ENCODE measurements around the gene DUSP9. TPM values are rescaled to one million over a fixed set of nuclear protein-coding genes. Genes with fewer than 3 reads are reported as not detected.
"Not testable (repeated sequence)": the region's sequence is repeated elsewhere in the genome, so short reads cannot be mapped to it uniquely, and the experiment has no call there.

The DUSP9 gene
- total RNA-seq, 3 donors from 2014 or later: 0.11 to 0.42 (median 0.33) TPM

DNA sequence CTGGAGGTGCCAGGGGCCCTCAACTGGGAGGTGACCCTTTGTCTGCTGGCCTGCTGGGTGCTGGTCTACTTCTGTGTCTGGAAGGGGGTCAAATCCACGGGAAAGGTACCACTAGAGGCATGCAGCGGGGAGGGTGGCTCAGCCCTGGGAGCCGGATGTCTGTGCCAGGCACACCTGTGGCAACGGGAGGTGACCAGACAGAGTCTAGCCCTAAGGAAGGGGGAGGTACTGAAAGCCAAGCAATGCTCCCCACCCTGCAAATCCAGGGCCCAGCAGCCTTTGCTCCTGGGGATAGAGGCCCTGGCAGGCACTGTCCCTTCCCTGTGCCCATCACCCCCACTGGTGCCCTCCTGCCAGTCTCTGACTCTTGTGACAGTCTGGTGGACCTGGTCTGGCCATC, 45.0 kb downstream of the DUSP9 start:
- no peak for DNase-seq

DNA sequence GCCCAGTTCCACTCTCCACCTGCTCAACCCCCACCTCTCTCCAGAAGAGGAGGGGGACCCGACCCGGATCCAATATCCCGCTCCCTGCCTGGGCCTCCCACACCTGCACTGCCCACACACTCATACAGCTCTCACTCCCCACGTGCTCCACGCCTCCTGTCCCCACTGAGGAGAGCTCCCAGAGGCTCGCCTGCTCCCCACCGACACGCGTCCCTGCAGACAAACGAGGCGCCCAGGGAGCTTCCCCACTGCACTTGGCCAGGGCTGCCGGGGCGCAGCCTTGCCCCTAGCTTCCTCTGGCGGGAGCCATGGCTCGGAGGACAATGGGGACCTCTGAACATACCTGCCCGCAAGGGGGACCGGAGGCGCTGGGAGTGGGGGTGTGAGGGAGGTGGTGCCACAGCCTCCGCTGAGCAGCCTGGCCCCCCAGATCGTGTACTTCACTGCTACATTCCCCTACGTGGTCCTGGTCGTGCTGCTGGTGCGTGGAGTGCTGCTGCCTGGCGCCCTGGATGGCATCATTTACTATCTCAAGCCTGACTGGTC, 45.7 kb downstream of the DUSP9 start:
- no peak for ATAC-seq
- Mint-ChIP-seq H3K4me3 (no peak overlapping the region), H3K9me3 (no peaks in the 10 kb centered on the region), H3K27me3 (ENCODE audit: low read depth) (no peaks in the 10 kb centered on the region), H3K36me3 (ENCODE audit: insufficient read depth) (peaks cover 10% of the 10 kb centered on the region), H3K4me1 (ENCODE audit: low read depth) (no peaks in the 10 kb centered on the region)
- no peak for DNase-seq

More for the DNA sequence above, 45.0 kb downstream of the DUSP9 start:
- Mint-ChIP-seq H3K4me1 (ENCODE audit: low read depth) (no peaks in the 10 kb centered on the region), H3K36me3 (ENCODE audit: insufficient read depth) (peaks cover 3% of the 10 kb centered on the region), H3K27me3 (ENCODE audit: low read depth) (no peaks in the 10 kb centered on the region), H3K4me3 (no peak overlapping the region), H3K9me3 (no peaks in the 10 kb centered on the region)
- no peak for ATAC-seq

DNA sequence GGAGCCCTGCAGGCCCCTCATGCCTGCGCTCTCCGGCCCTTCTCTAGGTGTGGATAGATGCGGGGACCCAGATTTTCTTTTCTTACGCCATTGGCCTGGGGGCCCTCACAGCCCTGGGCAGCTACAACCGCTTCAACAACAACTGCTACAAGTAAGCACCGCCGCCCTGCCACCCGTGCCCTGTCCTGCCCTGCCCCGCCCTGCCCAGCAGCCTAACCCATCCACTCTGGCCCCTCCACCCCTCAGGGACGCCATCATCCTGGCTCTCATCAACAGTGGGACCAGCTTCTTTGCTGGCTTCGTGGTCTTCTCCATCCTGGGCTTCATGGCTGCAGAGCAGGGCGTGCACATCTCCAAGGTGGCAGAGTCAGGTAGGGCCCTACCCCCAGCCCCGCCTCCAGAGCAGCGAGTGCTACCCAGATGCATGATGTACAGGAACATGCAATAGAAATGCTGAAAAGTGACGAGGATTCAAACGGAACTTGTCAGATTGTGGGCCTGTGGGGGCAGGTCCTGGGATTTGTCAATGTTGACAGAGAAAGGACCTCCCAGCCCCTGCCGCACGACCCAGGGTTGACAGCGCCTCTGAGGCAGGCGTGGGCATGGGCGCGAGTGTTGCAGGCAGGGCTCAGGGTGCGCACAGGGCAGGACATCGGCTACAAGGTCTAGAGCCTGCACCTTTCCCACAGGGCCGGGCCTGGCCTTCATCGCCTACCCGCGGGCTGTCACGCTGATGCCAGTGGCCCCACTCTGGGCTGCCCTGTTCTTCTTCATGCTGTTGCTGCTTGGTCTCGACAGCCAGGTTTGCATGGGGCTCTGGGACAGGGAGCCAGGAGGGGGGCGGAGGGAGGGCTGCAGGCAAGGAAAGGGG, 46.4 kb downstream of the DUSP9 start:
- H3K4me1 Mint-ChIP-seq (ENCODE audit: low read depth): no peaks in the 10 kb centered on the region
- peaks cover 10% of the 10 kb centered on the region for H3K36me3 Mint-ChIP-seq (ENCODE audit: insufficient read depth)
- DNase-seq (no peak), ATAC-seq (no peak)
- no peaks in the 10 kb centered on the region for H3K9me3 Mint-ChIP-seq
- H3K4me3 Mint-ChIP-seq: no peak overlapping the region
- H3K27me3 Mint-ChIP-seq (ENCODE audit: low read depth): no peaks in the 10 kb centered on the region

DNA sequence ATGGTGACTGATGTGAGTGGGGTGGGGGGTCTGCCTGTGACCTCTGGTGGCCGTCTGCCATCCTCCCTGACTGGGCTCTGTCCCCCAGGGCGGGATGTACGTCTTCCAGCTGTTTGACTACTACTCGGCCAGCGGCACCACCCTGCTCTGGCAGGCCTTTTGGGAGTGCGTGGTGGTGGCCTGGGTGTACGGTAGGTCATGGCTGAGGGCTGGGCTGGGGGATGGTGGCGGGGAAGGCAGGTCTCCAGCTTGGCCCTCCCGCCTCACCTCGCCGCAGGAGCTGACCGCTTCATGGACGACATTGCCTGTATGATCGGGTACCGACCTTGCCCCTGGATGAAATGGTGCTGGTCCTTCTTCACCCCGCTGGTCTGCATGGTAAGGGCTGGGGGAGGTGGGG, 47.3 kb downstream of the DUSP9 start:
- peaks cover 14% of the 10 kb centered on the region for H3K36me3 Mint-ChIP-seq (ENCODE audit: insufficient read depth)
- H3K4me3 Mint-ChIP-seq; DNase-seq; H3K4me1 Mint-ChIP-seq (ENCODE audit: low read depth); ATAC-seq; H3K9me3 Mint-ChIP-seq; H3K27me3 Mint-ChIP-seq (ENCODE audit: low read depth): not testable (repeated sequence)

DNA sequence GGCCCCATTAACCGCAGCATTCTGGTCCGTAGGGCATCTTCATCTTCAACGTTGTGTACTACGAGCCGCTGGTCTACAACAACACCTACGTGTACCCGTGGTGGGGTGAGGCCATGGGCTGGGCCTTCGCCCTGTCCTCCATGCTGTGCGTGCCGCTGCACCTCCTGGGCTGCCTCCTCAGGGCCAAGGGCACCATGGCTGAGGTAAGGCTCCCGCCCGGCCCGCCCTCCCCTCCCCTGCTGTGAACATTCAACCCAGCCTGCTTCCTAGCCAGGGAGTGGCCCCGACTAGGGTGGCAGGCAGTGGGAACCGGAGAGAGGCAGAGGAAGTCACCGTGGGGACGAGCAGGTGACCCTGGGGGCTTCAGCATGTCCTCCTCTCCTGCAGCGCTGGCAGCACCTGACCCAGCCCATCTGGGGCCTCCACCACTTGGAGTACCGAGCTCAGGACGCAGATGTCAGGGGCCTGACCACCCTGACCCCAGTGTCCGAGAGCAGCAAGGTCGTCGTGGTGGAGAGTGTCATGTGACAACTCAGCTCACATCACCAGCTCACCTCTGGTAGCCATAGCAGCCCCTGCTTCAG, 47.8 kb downstream of the DUSP9 start:
- Mint-ChIP-seq H3K9me3 (no peaks in the 10 kb centered on the region), H3K36me3 (ENCODE audit: insufficient read depth) (peaks cover 14% of the 10 kb centered on the region), H3K4me1 (ENCODE audit: low read depth) (no peaks in the 10 kb centered on the region), H3K27me3 (ENCODE audit: low read depth) (no peaks in the 10 kb centered on the region), H3K4me3 (no peak overlapping the region)
- DNase-seq (no peak), ATAC-seq (no peak)

DNA sequence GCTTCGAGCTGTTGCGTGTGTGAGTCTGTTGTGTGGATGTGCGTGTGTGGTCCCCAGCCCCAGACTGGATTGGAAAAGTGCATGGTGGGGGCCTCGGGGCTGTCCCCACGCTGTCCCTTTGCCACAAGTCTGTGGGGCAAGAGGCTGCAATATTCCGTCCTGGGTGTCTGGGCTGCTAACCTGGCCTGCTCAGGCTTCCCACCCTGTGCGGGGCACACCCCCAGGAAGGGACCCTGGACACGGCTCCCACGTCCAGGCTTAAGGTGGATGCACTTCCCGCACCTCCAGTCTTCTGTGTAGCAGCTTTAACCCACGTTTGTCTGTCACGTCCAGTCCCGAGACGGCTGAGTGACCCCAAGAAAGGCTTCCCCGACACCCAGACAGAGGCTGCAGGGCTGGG, 49.1 kb downstream of the DUSP9 start:
- no peak overlapping the region for H3K4me3 Mint-ChIP-seq
- no peaks in the 10 kb centered on the region for H3K4me1 Mint-ChIP-seq (ENCODE audit: low read depth)
- H3K9me3 Mint-ChIP-seq: no peaks in the 10 kb centered on the region
- DNase-seq (no peak), ATAC-seq (no peak)
- peaks cover 14% of the 10 kb centered on the region for H3K36me3 Mint-ChIP-seq (ENCODE audit: insufficient read depth)
- H3K27me3 Mint-ChIP-seq (ENCODE audit: low read depth): no peaks in the 10 kb centered on the region

DNA sequence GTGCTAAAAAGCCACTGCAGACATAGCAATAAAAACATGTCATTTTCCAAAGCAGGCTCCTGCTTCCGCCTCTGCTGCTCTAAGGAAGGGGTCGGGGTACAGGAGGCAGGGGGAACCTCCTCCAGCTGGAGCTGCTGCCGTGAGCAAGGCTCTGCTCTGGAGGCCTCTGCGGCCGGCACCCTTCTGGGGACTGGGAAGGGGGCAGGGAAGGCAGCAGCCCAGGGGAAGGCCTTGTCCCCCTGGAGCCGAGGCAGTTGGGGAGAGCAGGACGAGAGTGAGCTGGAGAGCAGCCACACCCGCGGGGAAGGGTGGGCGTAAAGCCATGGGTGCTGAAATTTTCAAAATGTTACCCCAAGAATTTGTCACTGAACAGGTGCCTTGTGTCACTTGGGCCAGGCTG, 49.5 kb downstream of the DUSP9 start:
- not testable (repeated sequence) for H3K4me1 Mint-ChIP-seq (ENCODE audit: low read depth); H3K9me3 Mint-ChIP-seq; H3K27me3 Mint-ChIP-seq (ENCODE audit: low read depth); H3K4me3 Mint-ChIP-seq; DNase-seq; ATAC-seq
- H3K36me3 Mint-ChIP-seq (ENCODE audit: insufficient read depth): peaks cover 14% of the 10 kb centered on the region

DNA sequence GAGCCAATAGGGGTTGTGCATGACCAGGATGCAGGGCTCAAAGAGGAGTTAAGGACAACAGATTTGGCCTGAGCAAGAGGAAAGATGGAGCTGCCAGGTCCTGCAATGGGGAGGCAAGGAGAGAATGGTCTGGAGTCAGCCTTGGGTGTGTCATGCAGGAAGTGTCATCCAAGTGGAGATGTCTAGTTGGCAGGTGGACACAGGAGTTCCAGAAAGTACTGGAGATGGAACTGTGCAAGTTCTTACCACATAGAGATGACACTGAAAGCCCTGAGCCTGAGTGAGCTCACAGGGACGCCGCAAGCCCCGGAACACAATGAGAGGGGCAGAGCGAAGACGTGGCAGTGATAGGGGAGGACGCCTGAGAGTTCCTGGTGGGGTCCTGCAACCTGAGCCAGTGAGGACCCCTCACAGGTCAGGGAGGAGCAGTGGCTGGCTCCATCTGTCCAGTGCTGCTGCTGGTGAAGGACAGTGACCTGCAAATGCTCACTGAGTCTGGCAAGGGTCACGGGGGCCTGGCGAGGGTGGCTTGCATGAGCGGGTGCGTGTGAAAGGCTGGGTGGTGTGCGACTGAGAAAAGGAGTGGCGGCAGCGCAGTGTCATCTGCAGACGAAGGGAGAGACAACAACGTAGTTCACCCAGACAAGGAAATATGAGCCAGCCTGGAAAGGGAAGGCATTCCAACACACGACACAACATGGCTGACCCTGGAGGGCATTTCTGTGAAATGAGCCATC, 50.2 kb downstream of the DUSP9 start:
- not testable (repeated sequence) for H3K9me3 Mint-ChIP-seq; H3K4me1 Mint-ChIP-seq (ENCODE audit: low read depth); ATAC-seq; H3K4me3 Mint-ChIP-seq; DNase-seq; H3K27me3 Mint-ChIP-seq (ENCODE audit: low read depth)
- peaks cover 14% of the 10 kb centered on the region for H3K36me3 Mint-ChIP-seq (ENCODE audit: insufficient read depth)

DNA sequence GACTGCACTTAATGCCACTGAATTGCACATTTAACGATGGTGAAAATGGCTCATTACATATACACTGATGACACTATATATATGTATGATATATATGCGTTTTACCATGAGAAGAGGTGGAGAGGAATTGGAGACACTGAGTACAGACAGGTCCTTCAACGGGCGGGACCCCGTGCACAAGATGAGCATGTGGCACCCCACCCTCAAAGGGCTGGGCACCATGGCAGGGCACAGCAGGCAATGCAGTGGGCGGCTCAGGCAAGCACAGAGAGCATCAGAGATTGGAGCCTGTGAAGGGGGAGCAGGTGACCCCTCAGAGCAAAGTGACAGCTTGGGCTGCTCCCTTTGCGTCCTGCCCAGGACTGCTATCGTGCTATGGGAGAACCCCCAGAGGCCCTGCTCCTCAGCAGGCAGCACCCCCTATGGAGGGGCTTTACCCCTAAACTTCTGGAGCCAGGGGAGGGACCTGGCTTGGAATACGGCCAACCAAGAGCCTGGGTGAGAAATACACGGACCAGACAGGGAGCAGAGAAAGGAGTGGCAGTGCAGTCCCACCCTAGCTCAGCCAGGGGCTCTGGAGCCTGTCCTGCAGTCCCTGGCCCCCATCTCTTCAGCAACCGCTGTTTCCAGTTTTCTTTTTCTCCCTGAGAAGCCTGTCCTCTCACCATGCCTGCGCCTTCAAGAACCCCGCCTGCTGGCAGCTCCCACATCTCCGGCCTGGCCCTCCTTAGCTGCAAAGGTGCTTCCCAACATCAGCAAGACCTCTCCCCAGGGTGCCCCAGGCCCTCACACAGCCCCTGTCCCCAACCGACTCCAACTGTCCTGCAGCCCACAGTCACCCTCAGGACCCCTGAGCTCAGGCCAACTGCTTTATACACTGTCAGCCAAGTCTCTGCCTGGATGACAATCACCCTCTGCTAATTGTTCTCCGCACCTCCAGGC, 51.2 kb downstream of the DUSP9 start:
- no peaks in the 10 kb centered on the region for H3K27me3 Mint-ChIP-seq (ENCODE audit: low read depth)
- H3K9me3 Mint-ChIP-seq: no peaks in the 10 kb centered on the region
- no peak for ATAC-seq
- H3K4me3 Mint-ChIP-seq: no peak overlapping the region
- peaks cover 14% of the 10 kb centered on the region for H3K36me3 Mint-ChIP-seq (ENCODE audit: insufficient read depth)
- no peaks in the 10 kb centered on the region for H3K4me1 Mint-ChIP-seq (ENCODE audit: low read depth)
- no peak for DNase-seq

DNA sequence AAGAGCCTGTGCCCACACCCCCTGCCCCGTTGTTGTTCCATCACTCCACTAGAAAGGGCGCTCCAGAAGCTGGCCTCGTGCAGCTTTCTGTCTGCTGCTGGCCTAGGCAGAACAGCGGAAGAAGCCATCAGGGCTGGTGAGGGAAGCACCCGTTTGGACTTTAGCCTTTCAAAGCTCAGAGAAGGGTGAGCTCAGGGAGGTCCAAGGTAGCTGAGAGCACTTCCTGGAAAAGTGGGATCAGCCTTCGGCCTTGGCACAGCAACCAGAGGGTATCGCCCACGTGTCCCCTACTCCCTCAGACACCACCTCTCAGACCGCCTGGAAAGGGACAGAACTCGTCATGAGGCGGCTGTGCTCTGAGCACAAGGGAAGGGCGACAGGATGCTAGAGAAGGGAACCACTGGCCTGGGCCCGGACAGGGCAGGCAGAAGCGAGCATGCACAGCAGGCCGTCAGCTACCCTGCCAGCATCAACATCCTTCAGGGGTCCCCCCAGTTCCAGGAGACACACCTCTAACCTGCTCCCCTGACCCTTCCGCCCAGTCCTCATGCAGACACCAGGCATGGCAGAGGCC, 52.3 kb downstream of the DUSP9 start:
- ATAC-seq; H3K4me3 Mint-ChIP-seq; H3K27me3 Mint-ChIP-seq (ENCODE audit: low read depth); H3K9me3 Mint-ChIP-seq; DNase-seq; H3K4me1 Mint-ChIP-seq (ENCODE audit: low read depth): not testable (repeated sequence)
- peaks cover 17% of the 10 kb centered on the region for H3K36me3 Mint-ChIP-seq (ENCODE audit: insufficient read depth)

DNA sequence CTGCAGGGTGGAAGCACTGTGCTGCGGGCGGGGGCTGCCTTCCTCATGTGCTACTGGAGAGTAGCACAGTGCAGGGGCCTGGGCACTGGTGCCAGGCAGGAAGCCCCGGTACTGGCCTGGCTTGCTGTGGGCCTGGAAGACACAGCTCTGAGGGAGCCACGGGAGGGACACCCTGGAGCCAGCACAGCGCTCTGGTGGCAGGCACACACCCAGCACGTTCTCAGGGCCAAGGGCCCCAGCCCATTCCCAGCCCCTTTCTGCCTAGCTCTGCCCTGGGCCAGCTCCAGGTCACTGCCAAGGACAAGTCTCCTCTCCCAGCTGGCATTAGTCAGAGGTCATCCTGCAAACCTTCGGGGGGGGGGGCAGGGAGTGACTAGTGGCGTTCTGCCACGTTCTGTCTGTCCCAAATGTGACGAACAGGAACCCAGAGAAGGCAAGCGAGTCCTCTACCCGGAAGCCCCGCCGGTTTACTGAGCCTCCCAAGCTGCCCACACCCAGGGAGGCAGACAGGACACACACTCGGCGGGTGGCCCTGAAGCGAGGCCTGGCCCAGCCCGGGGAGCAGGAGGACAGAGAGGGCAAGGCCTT, 52.9 kb downstream of the DUSP9 start:
- not testable (repeated sequence) for H3K4me3 Mint-ChIP-seq

DNA sequence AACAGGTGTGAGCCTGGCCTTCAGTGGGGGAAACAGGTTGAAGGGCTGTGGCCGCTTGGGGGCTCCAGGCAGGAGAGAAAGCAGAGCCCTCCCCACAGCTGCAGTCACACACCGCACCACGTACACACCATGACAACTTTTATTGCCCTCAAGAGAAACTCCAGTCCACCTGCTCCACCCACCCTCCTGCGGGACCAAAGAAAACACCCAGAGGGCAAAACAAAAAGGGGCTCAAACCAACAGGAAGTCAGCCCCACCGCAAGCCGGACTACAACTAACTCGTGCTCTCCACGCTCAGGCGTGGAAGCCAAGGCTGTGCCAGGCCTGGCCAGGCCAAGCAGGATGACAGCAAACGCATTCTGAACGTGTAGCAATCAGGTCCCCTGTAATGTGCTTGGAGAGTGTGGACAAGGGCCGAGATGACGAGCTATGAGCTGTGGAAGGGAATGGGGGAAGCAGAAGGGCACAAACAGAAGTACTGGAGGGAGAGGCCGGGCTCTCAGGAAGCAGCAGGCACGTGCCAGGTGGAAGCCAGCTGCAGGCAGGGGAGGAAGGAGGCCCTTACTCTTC, 53.5 kb downstream of the DUSP9 start:
- Mint-ChIP-seq H3K27me3 (ENCODE audit: low read depth) (no peaks in the 10 kb centered on the region), H3K4me3 (no peak overlapping the region), H3K36me3 (ENCODE audit: insufficient read depth) (peaks cover 17% of the 10 kb centered on the region), H3K4me1 (ENCODE audit: low read depth) (no peaks in the 10 kb centered on the region), H3K9me3 (no peaks in the 10 kb centered on the region)
- DNase-seq (no peak), ATAC-seq (no peak)

More for the DNA sequence above, 52.9 kb downstream of the DUSP9 start:
- H3K36me3 Mint-ChIP-seq (ENCODE audit: insufficient read depth): peaks cover 17% of the 10 kb centered on the region
- not testable (repeated sequence) for H3K4me1 Mint-ChIP-seq (ENCODE audit: low read depth); H3K9me3 Mint-ChIP-seq; DNase-seq; ATAC-seq; H3K27me3 Mint-ChIP-seq (ENCODE audit: low read depth)
